HFF-Myc (cell line): ENCODE results near the gene AEBP2.

Source experiments
- DNase-seq: peaks from one replicate; pipeline ENCODE4 v3.0.0-alpha.2; 2011; ENCODE audit warnings: low read depth; ENCODE audit errors: extremely low read depth
- H3K4me3 ChIP-seq: replicated peaks from 2 replicates; pipeline ENCODE4 v1.5.1; 2011; ENCODE audit warnings: low read depth, mild to moderate bottlenecking, control low read depth, low read length
- CTCF ChIP-seq: IDR thresholded peaks from 2 replicates; pipeline ENCODE4 v1.5.1; 2012; ENCODE audit warnings: mild to moderate bottlenecking, low read depth, low read length, control low read depth; ENCODE audit errors: missing control alignments

AEBP2 gene

DNA sequence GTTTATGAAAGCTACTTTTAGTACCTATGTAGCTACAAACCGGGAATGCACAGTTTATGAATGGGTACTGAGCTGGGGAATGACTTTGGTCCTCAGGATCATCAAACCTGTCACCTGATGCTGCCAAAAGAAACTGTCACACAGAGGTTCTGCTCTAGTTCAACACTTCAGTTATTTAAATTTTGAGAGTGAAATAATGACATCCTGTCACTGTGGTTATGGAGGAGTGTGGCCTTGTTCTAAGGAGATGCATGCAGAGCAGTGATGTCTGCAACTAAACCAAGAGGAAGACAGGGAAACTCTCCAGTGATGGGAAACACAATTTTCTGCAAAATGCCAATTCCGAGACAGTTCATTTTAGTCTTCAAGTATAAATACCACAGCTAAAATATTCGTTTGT, 4.8 kb upstream of the AEBP2 start:
- no peak for TF ChIP-seq CTCF
- H3K4me3 ChIP-seq, result no peak overlapping the region
- no peak for DNase-seq

- DNase-seq, result no peak
- no peak overlapping the region for H3K4me3 ChIP-seq
- no peak for TF ChIP-seq CTCF
Measured at GRCh38 chr12:19435831-19436497, 3.3 kb upstream of the AEBP2 start.

DNA sequence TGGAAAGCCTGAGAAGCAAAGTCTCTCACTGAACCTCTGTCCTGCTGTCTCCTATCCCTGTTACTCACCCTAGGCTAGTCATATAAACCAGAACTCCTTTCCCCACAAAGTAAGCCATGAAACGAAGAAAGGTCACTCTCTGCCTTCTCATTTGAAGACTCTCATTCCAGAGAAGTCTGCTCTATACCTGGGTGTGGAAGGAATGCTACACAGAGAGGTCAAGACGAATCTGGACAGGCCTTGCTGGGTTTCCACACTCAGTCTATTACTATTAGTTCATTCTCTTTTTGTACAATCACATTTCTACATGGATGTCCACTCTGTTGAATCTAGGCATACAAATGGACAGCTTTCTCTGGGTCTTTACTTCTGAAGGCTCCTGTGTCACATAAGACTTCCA, 2.4 kb upstream of the AEBP2 start:
- H3K4me3 ChIP-seq, result no peak overlapping the region
- TF ChIP-seq CTCF, result no peak
- DNase-seq, result no peak

DNA sequence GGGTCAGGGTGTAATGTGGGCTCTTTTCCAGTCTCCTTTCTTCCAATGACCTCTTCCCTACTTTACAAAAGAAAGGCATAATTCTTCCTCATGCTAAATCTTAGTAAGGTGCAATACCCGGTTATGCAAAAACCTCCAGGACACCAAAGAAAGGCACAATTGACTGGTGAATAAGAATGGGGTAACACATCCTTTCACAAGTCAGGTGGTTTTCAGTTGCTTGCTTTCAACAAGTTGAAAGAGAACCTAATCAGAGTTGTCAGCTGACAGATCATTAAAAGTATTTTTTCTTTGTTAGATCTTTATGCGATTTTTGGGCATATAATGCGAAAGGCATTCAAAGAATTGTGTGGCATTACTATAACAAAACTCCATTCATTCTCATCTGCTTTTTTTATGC, 1.3 kb upstream of the AEBP2 start:
- no peak for DNase-seq
- TF ChIP-seq CTCF, result no peak
- H3K4me3 ChIP-seq, result no peak overlapping the region

DNA sequence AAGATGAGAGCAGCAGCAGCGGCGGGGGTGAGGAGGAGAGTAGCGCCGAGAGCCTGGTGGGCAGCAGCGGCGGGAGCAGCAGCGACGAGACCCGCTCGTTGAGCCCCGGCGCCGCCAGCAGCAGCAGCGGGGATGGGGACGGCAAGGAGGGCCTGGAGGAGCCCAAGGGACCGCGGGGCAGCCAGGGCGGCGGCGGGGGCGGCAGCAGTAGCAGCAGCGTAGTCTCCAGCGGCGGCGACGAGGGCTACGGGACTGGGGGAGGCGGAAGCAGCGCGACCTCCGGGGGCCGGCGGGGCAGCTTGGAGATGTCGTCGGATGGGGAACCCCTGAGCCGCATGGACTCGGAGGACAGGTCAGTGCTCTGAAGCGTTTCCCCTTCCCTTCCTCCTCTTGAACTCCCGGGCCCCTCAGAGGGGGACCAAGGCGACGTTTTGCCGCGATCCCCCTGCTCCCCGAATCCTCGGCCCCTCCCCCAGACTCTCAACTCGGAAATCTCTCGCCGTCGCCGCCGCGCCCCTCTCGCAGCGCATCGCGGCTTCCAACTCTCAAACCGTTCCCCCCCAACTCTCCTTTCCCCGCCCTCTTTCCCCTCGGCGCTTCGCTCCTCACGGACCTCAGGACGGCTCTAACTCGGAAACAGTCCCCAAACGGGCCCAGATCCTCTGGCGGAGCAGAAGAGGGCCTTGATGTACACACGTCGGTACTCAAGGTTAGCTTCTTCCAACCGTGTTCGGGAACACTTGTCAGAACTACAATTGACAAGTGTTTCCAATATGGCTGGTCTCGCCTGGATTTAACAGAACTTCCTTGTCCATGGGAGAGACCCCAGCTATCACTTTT, 947 bp downstream of the AEBP2 start:
- peak overlapping the region; percentile 80 for H3K4me3 ChIP-seq
- DNase-seq, result no peak
- TF ChIP-seq CTCF, result no peak

DNA sequence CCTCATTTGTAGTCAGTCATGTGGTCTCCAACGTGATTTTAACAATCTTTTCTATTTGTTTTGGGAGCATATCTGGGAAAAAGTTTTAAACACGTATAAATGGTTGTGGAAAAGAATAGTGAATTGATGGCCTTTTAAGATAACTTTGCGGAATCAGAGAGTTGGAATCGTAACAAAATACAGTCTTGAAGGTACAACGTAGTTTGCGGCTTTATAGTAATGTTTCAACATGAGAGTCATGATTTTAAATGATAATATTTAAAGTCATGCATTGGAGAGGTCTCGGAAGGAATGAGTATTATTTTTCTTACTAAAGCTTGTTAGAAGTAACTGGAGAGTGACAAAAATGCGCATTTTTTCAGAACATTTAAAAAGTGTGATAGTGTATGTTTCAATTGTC, 1.6 kb downstream of the AEBP2 start:
- H3K4me3 ChIP-seq, result peak overlapping the region; percentile 80
- no peak for DNase-seq
- TF ChIP-seq CTCF, result no peak
